Astrocyte of the spinal cord (primary cell): ENCODE measurements around the gene PINK1.

Source experiments
- DNase-seq: peaks from one replicate; pipeline ENCODE4 v3.0.0; 2011; ENCODE audit warnings: low read depth, low spot score
- H3K4me3 ChIP-seq: 2 replicates; pipeline ENCODE4 v1.5.1; 2011; ENCODE audit warnings: low read depth, mild to moderate bottlenecking, low read length, moderate library complexity
- in situ Hi-C: cut with HindIII; loops from 2 replicates; pipeline ENCODE4 v1.10.0; 2017; ENCODE audit warnings: low sequenced_read_pairs
- TF ChIP-seq, protein P1 (sequence below): IDR thresholded peaks from 2 replicates; pipeline ENCODE4 v1.5.1; 2012; ENCODE audit warnings: low read depth, mild to moderate bottlenecking, low read length, inconsistent platforms

The PINK1 gene

DNA sequence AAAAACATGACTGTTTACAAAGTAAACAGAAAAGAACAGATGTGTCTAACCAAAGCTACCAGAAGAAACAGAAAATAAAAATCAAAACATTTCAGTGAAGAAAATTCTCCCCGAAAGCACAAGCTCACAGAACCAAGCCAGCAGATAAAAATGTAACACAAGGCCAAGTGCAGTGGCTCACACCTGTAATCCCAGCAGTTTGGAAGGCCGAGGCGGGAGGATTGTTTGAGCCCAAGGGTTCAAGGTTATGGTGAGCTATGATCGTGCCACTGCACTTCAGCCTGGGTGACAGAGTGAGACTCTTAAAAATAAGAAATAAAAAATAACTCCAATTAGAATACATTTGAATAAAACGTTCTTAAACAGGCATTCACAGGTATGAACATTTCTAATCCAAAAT lies 47.0 kb downstream of the PINK1 start:
- TF ChIP-seq, protein P1, sequence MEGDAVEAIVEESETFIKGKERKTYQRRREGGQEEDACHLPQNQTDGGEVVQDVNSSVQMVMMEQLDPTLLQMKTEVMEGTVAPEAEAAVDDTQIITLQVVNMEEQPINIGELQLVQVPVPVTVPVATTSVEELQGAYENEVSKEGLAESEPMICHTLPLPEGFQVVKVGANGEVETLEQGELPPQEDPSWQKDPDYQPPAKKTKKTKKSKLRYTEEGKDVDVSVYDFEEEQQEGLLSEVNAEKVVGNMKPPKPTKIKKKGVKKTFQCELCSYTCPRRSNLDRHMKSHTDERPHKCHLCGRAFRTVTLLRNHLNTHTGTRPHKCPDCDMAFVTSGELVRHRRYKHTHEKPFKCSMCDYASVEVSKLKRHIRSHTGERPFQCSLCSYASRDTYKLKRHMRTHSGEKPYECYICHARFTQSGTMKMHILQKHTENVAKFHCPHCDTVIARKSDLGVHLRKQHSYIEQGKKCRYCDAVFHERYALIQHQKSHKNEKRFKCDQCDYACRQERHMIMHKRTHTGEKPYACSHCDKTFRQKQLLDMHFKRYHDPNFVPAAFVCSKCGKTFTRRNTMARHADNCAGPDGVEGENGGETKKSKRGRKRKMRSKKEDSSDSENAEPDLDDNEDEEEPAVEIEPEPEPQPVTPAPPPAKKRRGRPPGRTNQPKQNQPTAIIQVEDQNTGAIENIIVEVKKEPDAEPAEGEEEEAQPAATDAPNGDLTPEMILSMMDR, result no peak
- no peak for DNase-seq
- no peak overlapping the region for H3K4me3 ChIP-seq
- in situ Hi-C loops, result no loop called here

DNA sequence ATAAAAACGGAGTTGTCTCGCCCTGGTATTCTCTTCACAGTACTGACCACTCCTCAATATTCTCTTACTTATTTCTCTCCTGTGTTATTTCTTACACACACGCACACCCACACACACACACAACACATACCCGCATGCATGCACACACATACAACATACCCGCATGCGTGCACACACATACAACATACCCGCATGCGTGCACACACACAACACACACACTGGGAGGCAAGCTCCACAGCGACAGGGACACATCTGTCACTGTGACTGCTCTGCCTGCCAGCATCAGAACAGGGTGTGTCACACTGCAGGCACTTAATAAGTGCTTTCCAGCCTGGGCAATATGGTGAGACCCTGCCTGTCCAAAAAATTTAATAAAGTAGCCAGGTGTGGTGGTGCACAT lies 48.7 kb downstream of the PINK1 start:
- DNase-seq, result no peak
- TF ChIP-seq, protein P1, result no peak
- H3K4me3 ChIP-seq, result no peak overlapping the region
- in situ Hi-C loops, result no loop called here

DNA sequence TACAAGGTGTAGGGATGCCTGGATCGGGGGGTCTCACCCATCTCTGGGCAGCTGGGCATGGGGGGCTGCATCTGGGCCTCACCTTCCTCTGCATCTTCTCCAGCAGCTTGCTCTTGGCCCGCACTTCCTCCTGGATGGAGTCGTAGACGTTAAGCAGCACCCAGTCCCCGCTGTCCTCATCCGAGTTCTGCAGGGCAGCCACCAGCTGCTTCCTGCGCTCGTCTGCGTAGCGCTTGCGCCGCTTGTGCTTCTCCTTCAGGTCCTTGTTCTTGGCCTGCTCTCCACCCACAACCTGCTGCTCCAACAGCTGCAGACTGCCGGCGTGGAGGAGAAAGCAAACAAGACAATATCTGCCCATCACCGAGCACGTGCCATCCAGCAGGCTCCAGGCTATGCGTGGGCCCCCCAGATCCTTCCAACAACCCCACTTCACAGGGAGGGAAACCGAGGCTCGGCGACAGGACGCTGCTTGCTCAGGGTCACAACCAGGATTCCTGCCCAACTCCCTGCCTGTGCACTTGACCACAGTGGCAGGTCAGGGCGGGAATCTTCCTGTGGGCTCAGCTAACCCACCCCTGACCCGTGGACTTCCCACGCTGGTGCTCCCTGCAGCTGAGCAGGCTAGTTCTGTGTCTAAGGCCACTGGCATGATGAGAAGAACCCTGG lies 49.4 kb downstream of the PINK1 start:
- TF ChIP-seq, protein P1, result no peak
- H3K4me3 ChIP-seq, result no peak overlapping the region
- in situ Hi-C loops, result no loop called here
- DNase-seq, result no peak

DNA sequence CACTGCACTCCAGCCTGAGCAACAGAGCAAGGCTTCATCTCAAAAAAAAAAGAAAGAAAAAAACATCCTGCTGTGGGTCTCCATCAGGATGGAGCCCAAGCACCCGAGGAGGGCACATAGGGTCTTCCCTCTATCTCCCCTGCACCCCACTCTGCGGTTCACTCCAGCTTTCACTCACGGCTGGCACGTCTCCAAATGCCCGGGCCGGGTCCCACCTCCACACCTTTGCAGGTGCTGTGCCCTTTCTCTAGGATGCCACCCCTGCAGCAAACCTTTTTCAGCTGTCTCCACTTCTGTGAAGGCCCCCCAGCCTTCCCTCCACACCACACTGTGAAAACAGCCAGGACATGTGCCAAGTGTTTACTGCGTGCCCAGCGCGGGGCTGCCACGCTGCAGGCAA lies 50.4 kb downstream of the PINK1 start:
- TF ChIP-seq, protein P1, result no peak
- H3K4me3 ChIP-seq, result no peak overlapping the region
- in situ Hi-C loops, result no loop called here
- DNase-seq, result no peak

DNA sequence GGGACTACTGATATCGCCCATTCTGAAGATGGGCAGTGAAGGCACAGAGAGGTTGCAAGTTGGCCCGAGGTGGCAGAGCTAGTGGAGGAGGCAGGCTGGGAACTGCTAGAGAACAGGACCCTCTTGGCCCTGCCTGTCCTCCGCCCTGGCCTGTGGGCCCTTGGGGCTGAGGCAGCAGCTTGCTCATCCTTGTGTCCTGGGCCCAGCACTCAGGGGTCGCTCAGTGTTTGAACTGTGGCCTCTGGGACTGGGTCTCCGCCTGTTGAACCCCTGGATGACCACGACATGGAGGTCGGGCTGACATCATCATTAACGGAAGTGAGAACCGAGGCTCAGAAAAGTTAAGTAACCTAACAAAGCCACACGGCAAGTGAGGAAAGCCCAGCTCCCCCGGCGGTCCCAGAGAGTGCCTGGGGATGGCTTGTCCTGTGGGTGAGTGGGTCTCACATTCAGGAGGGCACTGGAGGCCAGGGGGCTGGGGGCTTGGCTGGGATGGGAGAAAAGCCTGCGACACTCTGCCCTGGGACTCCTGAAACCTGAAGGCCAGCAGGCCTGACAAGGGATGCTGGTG lies 50.9 kb downstream of the PINK1 start:
- in situ Hi-C loops, result no loop called here

DNA sequence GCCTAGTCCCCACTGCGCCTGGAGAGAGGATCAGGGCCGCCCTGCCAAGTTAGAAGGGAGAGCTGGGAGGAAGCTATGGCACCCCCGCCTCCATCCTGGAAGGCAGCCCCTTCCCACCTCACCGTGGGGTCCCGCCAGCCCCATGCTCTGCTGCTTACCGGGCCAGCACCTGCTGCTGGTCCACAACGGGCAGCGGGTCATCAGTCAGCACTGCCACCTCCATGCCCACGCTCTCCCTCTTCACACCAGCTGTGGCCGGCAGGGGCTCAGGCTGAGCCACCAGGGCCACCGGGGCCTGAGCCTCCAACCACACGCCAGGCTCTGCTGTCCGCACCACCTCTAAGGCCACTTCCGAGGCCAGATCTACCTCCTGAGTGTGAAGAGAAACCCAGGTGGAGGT lies 51.4 kb downstream of the PINK1 start:
- H3K4me3 ChIP-seq, result no peak overlapping the region
- in situ Hi-C loops, result no loop called here
- TF ChIP-seq, protein P1, result no peak
- no peak for DNase-seq

More for the DNA sequence above, 50.9 kb downstream of the PINK1 start:
- DNase-seq, result no peak
- TF ChIP-seq, protein P1, result no peak
- H3K4me3 ChIP-seq, result no peak overlapping the region
